ENCODE measurements around the gene LEAP2.

The LEAP2 gene

GRCh38 chr5:132909702-132910101, 36.2 kb downstream of the LEAP2 start:
- H3K27ac Mint-ChIP-seq: no peak overlapping the region
- H3K4me1 Mint-ChIP-seq: no peaks in the 10 kb centered on the region
- CTCF ChIA-PET: no interaction called here
- H3K27me3 Mint-ChIP-seq: no peaks in the 10 kb centered on the region
- no peak for DNase-seq
- no peaks in the 10 kb centered on the region for H3K9me3 Mint-ChIP-seq
- peaks cover 16% of the 10 kb centered on the region for H3K36me3 Mint-ChIP-seq
- no peak overlapping the region for H3K4me3 Mint-ChIP-seq

GRCh38 chr5:132915681-132916080, 42.2 kb downstream of the LEAP2 start:
- H3K9me3 Mint-ChIP-seq: no peaks in the 10 kb centered on the region
- H3K4me1 Mint-ChIP-seq: peaks cover 2% of the 10 kb centered on the region
- H3K27ac Mint-ChIP-seq: no peak overlapping the region
- H3K27me3 Mint-ChIP-seq: no peaks in the 10 kb centered on the region
- no peak for DNase-seq
- peaks cover 20% of the 10 kb centered on the region for H3K36me3 Mint-ChIP-seq
- CTCF ChIA-PET: no interaction called here
- no peak overlapping the region for H3K4me3 Mint-ChIP-seq

GRCh38 chr5:132916086-132916485, 42.6 kb downstream of the LEAP2 start:
- Mint-ChIP-seq H3K36me3 (peaks cover 21% of the 10 kb centered on the region), H3K4me1 (peaks cover 2% of the 10 kb centered on the region), H3K27ac (no peak overlapping the region), H3K9me3 (no peaks in the 10 kb centered on the region), H3K27me3 (no peaks in the 10 kb centered on the region), H3K4me3 (no peak overlapping the region)
- CTCF ChIA-PET: no interaction called here
- DNase-seq: no peak
